Raji (cell line): ENCODE measurements around the gene LFNG.

Experiments used
- POLR2A ChIP-seq: IDR thresholded peaks from 2 replicates; pipeline ENCODE4 v1.6.1; 2011; ENCODE audit warnings: low read depth, low read length, control low read depth; ENCODE audit not compliant: insufficient read depth

LFNG gene

DNA sequence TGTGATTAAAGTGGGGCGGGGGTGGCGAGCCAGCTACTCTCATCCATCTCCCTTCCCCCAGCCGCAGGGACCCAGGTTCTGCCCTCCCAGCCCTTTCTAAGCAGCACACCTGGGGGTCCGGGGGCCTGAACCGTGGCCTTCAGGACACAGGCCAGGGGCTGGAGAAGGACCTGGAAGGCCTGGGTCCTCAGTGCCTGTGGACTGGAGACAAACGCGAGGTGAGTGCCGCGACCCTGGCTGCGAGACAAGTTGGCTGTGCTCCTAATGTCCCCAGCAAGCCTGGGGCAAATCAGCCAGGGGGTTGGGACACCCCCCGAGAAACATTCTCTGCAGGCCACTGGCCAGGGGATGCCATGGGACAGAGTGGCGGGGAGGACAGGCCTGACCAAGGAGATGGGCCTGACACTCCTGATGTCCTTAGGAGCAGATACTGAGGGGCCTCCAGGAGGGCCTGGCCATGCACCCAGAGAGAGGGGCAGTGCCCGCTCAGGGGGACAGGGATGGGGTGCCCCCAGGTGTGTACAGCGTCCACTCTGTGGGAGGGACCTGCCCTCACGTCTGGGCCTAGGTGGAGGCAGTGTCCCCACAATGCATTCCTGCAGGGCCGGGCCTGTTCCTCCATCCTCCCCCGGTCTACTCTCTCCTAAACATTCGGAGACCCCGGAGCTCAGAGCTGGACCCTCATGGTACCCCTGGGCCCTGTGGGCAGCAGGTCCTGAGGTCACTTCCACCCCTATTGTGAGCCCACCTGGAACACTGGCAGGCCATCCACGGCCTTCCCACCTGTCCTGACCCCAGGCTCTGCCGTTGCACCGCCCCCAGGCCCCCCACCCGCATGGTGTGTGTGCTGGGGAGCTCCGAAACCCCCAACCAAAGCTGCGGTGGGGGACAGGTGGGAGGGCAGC, 22.7 kb downstream of the LFNG start:
- no peak for TF ChIP-seq POLR2A

DNA sequence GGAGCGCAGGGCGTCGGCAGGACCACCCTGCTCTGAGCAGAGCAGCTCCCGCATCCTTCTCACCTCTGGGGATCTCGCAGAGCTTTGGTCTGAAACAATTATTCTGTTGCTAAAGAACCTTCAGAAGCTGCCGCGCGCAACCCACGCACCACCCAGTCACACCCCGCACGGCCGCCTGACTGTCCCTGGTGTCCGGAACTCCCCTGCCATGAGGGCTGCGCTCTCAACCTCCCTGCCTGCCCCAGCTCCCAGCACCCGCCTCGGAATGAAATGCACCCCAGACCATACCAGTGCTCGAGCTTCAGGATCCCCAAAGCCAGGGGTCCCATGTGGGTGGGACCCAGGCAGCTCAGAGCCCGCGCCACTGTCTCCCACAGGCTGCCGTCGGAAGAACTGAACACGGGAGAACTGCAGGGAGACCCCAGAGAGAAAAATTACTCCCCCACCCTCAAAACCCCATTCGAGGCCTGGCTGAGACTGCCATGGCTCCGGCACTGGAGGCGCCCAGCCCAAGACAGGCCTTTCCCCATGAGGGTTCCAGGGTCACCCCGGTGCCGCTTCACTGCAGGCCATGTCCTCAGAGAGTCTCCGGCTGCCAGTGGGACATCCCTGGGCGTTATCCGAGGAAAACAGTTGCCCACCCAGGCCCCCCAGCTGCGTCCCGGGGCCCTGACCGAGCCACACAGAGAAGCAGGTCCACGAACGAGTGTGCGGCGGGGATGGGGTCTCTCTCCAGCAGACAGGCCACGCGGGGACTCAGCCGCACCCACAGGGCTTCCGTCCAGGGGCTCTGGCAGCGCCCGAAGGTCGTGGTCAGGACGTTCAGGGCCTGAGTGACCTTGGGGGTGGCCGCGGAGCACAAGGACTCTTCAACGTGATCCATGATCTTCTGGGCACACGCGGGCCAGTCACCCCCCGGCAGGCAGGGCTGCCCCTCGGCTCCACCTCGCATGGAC, 23.6 kb downstream of the LFNG start:
- TF ChIP-seq POLR2A, result no peak

DNA sequence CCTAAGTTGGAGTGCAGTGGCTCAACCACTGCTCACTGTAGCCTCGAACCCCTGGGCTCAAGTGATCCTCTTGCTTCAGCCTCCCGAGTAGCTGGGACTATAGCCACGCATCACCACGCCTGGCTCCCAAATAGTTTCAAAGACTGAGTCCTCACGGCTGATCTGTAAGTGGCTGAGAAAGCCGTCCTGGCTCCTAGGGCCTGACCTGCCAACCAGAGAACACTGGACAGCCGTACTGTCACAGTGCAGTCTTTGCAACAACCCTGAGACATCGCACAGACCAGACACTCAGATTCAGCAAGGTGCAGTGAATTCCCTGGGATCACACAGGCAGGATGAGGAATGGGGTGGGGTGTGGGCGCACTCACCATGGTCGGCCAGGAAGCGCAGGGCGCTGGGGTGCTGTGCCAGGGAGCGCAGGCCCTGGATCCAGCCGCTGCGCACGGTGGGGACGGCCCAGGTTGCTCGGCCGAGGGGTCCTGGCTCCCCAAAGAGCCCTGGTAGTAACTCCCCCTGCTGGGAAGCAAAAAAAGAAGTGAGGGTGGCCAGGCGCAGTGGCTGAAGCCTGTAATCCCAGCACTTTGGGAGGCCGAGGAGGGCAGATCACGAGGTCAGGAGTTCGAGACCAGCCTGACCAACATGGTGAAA, 25.1 kb downstream of the LFNG start:
- TF ChIP-seq POLR2A, result no peak

DNA sequence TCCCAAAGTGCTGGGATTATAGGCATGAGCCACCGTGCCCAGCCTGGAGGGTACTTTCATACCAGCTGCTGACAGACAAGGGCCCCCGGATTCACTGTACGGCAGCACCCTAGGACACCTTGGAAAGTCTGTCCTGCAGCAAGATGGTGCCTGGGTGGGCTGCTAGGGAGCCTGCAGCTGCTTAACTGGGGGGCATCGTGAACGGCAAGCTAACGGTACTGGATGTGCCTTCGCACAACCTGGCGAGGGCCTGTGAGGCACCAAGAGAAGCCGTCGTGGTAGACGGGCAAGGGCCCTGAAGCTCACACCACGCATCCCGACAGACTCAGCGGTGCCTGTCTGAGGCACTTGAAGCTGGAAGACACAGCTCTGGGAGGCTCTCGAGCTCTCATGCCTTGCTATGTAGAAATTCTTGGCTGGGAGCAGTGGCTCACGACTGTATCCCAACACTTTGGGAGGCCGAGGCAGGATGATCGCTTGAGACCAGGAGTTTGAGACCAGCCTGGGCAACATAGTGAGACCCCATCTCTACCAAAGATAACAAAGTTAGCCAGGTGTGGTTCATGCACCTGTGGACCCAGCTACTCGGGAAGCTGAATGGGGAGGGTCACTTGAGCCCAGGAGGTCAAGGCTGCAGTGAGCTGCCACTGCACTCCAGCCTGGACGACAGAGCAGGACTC, 26.3 kb downstream of the LFNG start:
- TF ChIP-seq POLR2A, result no peak

DNA sequence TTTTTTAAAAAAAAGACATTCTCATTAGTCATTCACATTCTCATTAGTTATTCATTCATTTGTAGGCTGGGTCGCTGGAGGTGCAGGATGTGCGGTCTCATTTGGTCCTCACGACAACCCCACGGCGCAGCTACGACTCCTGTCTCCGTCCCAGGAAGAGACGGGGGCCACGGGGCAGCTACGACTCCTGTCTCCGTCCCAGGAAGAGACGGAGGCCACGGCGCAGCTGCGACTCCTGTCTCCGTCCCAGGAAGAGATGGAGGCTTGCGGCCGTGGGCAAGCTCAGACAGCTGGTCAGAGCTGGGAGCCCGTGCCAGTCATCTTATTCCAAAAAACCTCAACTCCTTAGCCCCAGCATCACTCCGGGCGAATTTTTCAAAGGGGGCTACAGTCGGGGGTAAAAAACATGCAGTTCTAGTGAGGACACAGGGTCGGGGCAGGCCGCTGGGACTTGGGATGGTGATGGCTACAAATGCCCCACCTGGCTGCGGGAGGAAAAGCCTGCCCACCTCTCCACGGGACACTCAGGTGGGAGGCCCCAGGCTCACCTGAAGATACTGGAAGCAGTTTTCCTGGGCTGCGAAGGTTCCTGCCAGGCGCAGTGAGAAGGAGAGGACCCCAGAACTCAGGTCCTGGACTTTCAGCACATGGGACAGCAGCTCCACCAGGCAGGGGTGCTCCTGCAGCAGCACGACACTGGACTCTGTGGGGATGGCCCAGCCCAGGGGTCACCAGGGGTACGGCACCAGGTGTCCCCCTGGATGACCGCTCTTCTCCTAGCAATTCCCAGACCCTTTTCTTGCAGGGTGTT, 27.4 kb downstream of the LFNG start:
- no peak for TF ChIP-seq POLR2A

DNA sequence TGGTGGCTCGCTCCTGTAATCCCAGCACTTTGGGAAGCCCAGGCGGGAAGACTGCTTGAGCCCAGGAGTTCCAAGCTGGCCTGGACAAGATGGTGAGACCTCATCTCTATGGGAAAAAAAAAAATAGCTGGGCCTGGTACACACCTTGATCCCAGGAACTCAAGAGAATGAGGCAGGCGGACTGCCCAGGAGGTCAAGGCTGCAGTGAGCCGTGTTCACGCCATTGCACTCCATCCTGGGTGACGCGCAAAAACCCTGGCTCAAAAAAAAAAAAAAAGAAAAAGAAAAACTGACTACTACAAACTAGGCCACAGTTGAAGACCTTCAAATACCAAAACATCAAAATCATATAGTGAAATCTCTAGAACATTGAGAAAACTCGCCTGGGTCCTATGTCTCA, 31.8 kb downstream of the LFNG start:
- no peak for TF ChIP-seq POLR2A

DNA sequence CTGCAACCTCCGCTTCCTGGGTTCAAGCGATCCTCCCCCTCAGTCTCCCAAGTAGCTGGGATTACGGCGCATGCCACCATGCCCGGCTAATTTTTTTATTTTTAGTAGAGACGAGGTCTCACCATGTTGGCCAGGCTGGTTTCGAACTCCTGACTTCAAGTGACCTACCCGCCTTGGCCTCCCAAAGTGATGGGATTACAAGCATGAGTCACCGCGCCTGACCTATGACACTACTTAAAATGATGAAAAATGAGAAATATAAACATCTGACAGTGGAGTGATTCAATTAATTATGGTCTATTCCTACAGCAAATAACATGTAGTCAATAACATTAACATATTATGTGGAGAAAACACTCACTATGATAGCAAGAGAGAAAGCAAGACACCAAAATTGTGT, 33.5 kb downstream of the LFNG start:
- TF ChIP-seq POLR2A, result no peak

DNA sequence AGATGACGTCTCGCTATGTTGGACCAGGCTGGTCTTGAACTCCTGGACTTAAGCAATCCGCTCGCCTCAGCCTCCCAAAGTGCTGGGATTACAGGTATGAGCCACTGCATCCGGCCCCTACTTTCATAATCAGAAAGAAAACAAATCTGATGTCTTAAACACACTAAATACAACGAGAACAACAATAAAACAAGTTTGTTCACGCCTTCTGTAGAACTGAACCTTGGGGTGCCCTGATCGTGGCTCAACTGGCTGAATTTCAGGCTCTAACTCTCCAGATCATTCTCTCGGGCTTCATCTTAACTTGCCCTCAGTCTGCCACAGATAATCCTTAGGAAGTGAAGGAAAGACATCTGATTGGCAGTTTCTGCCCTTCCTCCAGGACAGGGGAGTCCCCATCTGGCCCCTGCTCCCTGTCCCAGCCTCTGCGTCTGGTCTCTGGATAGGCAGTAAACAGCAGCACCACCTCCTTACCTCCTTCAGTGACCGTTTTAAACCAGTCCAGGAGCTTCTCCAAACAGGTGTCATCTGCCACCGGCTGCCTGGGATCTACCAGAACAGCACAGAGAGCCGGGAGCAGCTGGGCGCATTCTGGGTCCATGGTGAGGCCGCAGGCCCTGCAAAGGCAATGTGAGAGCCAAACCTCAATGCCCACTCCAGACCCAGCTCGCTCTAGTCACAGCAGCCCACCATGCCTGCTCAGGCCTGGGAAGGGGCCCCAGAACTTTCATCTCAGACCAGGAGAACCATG, 34.4 kb downstream of the LFNG start:
- no peak for TF ChIP-seq POLR2A

DNA sequence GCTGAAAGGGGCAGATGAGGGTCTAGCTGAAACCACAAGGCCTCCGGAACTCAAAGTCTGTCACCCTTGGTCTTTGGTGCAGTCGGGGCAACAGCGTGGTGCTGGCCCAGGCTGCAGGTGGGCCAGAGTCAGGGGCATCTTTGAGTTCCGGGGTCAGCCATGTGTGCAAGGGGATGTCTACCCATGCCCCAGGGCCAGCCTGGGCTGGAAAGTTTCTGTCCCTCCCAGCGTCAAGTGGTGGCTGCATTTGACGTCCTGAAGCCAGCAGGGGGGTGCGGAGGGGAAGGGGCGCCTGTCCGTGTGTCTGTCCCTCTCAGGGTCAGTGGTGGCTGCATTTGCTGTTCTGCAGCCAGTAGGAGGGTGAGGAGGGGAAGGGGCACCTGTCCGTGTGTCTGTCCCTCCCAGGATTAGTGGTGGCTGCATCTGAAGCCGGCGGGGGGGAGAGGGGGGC, 35.1 kb downstream of the LFNG start:
- peak; percentile 9; the same call in 1 of the 2 replicates for TF ChIP-seq POLR2A

DNA sequence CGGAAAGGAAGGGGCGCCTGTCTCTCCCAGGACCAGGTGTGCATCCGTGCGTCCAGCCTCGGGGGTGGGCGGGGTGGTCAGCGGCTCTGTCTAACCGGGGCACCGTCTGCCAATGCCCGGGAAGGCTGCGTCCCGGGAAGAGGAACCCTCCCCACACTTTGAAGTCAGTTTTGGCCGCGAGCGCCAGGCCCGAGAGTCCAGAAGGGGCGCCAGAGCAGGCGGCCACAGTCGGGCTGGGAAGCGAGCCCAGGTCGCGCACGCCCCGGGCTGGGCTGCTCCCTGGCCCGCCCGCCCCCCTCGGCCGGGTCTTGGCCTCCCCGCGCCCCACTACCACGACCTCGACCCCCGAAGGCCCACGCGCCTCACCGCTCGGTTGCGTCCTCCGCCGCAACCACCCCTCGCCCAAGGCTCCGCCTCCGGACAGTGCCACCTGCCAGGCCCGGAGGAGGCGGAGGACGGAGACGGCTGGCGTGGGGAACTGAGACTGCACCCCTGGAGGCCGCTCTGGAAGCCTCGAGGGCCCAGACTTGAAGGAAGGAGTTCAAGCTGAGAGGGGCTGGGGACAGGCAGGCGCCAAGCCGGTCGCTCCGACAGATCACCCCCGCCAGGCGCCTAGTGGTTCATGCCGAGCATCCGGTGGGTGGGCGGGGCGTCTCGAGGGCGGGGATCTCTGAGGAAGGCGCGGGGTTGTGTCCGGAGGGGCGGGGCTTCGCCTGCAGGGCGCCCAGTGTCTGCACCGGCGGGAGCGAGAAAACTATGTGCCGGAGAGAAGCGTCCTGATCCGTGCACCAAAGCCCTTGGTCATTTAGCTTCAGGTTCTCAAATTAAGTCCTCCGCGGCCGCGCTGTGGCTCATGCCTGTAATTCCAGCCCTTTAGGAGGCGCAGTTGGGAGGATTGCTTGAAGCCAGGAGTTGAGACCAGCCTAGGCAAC, 35.8 kb downstream of the LFNG start, which contains the start of gene BRAT1:
BRAT1 (minus strand) TSS at position 404 of the 932 bp plus-strand sequence. CDS start 1,093 bp downstream, outside the sequence.
- TF ChIP-seq POLR2A, result peak; percentile 82

DNA sequence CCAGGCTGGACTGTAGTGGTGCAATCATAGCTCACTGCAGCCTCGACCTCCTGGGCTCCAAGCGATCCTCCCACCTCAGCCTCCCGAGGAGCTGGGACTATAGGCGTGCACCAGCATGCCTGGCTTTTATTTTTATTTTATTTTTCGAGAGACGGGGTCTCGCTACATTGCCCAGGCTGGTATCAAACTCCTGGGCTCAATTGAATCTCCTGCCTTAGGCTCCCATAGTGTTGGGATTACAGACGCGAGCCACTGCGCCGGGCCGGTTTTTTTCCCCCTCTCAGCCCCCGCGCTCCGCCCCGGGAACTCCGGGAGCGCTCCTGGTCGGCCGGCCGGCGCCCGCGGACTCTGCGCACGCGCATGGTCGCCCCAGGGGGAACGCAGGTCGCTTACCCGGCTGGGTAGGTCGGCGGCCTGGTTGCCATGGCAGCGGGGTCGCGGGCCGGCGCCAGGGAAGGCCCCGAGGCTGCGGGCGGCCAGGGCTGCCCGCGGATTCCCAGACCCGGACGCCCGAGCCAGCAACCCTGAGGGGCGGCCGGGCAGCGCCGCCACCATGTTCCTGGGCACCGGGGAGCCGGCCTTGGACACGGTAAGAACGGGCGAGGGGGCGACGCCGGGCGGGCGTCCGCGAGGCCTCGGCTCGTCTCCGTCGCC, 39.2 kb downstream of the LFNG start, which contains the start of gene IQCE:
IQCE (plus strand) TSS at position 351 of the 654 bp plus-strand sequence; CDS start at position 554, 203 bp downstream.
- peak; percentile 43; the same call in 1 of the 2 replicates for TF ChIP-seq POLR2A
